Muscle layer of colon (tissue), 2 donors: ENCODE results near the gene CPT1B.
"Not testable (repeated sequence)": the region's sequence is repeated elsewhere in the genome, so short reads cannot be mapped to it uniquely, and the experiment has no call there.

Source experiments
- H3K27ac ChIP-seq: one replicate; pipeline ENCODE4 v1.7.0; 2013; ENCODE audit warnings: low read depth, mild to moderate bottlenecking, low read length, moderate library complexity
- H3K27me3 ChIP-seq, 2 donors: one replicate each; pipeline ENCODE4 v1.7.0; 2013; ENCODE audit warnings: low read length in 2 of 2, mild to moderate bottlenecking in 2 of 2; ENCODE audit not compliant: insufficient read depth in 2 of 2, control insufficient read depth in 1 of 2
- H3K36me3 ChIP-seq: one replicate; pipeline ENCODE4 v1.7.0; 2013; ENCODE audit warnings: mild to moderate bottlenecking, low read length; ENCODE audit not compliant: insufficient read depth
- H3K4me1 ChIP-seq: one replicate; pipeline ENCODE4 v1.7.0; 2013; ENCODE audit warnings: mild to moderate bottlenecking, low read length; ENCODE audit not compliant: insufficient read depth
- H3K4me3 ChIP-seq, 2 donors: one replicate each; pipeline ENCODE4 v1.7.0; 2013; ENCODE audit warnings: low read length in 2 of 2, low read depth in 1 of 2, mild to moderate bottlenecking in 1 of 2, moderate library complexity in 1 of 2
- H3K9ac ChIP-seq: one replicate; pipeline ENCODE4 v1.7.0; 2013; ENCODE audit warnings: low read length
- H3K9me3 ChIP-seq: one replicate; pipeline ENCODE4 v1.7.0; 2013; ENCODE audit warnings: mild to moderate bottlenecking, low read length
- donor health status: abdominal sarcoma.
- donor health status: Adenocarcinoma of cecum.

Gene CPT1B

DNA sequence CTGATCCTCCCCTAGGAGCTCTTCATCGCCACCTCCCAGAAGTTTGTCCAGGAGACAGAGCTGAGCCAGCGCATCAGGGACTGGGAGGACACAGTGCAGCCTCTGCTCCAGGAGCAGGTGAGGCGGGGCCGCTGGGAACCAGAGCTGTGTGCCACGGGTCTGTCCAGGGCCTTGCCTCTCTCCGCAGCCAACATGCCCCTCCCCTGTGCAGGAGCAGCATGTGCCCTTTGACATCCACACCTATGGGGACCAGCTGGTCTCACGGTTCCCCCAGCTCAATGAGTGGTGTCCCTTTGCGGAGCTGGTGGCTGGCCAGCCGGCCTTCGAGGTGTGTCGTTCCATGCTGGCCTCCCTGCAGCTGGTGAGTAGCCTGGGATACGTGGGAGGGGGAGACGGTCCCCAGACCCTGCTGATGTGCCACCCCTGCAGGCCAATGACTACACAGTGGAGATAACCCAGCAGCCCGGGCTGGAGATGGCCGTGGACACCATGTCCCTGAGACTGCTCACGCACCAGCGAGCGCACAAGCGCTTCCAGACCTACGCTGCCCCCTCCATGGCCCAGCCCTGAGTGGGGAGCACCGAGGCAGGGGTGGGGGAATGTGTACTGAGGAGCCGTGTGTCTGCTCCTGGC lies 55.3 kb downstream of the CPT1B start:
- H3K4me3 ChIP-seq = no peak overlapping the region
- no peaks in the 10 kb centered on the region for H3K9me3 ChIP-seq
- H3K4me1 ChIP-seq = peaks cover 12% of the 10 kb centered on the region
- H3K9ac ChIP-seq = no peak overlapping the region
- H3K36me3 ChIP-seq = peaks cover 49% of the 10 kb centered on the region
- H3K27me3 ChIP-seq = no peaks in the 10 kb centered on the region
- no peak overlapping the region for H3K27ac ChIP-seq

DNA sequence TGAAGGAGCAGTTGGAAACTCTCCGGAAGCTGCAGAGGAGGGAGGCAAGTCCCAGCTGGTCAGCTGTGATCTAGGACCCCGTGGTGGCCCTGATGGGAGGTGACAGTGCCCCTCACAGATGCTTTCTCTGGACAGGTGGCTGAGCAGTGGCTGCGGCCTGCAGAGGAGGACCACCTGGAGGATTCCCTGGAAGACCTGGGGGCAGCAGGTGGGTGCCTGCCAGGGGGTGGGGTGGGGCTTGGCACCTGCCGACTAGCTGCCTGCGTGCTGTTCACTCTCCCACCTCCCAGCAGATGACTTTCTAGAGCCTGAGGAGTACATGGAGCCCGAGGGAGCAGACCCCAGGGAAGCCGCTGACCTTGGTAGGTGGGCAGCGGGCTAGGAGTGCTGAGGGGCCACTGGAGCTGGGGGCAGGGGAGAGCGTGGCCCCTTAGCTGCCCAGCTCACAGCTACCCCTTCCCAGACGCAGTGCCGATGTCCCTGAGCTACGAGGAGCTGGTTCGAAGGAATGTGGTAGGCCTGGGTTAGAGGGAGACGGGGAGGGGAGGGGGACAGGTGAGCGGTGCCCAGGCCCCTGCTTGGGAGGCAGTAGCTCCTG lies 55.9 kb downstream of the CPT1B start:
- H3K36me3 ChIP-seq = peaks cover 56% of the 10 kb centered on the region
- no peaks in the 10 kb centered on the region for H3K9me3 ChIP-seq
- no peak overlapping the region for H3K9ac ChIP-seq
- no peaks in the 10 kb centered on the region for H3K27me3 ChIP-seq
- H3K4me1 ChIP-seq = peaks cover 12% of the 10 kb centered on the region
- H3K27ac ChIP-seq = no peak overlapping the region
- H3K4me3 ChIP-seq = no peak overlapping the region

DNA sequence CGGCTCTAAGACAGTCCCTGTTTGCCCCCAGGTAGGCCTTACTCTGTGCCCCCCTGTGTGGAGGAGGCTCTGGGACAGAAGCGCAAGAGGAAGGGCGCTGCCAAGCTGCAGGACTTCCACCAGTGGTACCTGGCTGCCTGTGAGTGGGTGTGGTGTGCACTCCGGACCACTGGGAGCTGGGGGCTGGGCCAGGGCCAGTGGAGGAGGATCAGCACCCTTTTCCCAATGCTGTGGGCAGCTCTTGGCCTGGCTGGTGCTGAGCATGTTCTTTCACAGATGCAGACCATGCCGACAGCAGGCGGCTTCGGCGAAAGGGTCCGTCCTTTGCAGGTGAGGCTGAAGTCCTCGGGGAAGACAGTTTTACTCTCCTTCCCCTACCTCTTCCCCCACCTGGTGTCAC lies 56.5 kb downstream of the CPT1B start:
- no peak overlapping the region for H3K4me3 ChIP-seq
- H3K9ac ChIP-seq = no peak overlapping the region
- peaks cover 12% of the 10 kb centered on the region for H3K4me1 ChIP-seq
- no peak overlapping the region for H3K27ac ChIP-seq
- no peaks in the 10 kb centered on the region for H3K27me3 ChIP-seq
- peaks cover 61% of the 10 kb centered on the region for H3K36me3 ChIP-seq
- no peaks in the 10 kb centered on the region for H3K9me3 ChIP-seq

GRCh38 chr22:50520826-50521453 lies 57.3 kb downstream of the CPT1B start:
- Histone ChIP-seq H3K27ac (no peak overlapping the region), H3K9me3 (no peaks in the 10 kb centered on the region), H3K4me3 (no peak overlapping the region), H3K27me3 (no peaks in the 10 kb centered on the region), H3K4me1 (peaks cover 12% of the 10 kb centered on the region), H3K36me3 (peaks cover 66% of the 10 kb centered on the region), H3K9ac (no peak overlapping the region)

DNA sequence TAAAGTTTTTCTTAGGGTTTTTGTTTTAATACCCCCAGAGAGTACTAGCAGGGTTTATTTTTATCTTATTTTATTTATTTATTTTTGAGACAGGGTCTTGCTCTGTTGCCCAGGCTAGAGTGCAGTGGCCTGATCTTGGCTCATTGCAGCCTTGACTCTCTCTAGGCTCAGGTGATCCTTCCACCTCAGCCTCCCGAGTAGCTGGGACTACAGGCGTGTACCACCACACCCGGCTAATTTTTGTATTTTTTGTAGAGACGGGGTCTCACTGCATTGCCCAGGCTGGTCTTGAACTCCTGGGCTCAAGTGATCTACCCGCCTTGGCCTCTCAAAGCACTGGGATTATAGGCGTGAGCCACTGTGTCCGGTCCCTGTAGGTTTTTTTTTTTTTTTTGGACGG lies 58.0 kb downstream of the CPT1B start:
- not testable (repeated sequence) for H3K27ac ChIP-seq, H3K27me3 ChIP-seq, H3K4me3 ChIP-seq, H3K9me3 ChIP-seq, H3K9ac ChIP-seq
- Histone ChIP-seq H3K36me3 (peaks cover 66% of the 10 kb centered on the region), H3K4me1 (peaks cover 12% of the 10 kb centered on the region)

- no peak overlapping the region for H3K27ac ChIP-seq
- peaks cover 73% of the 10 kb centered on the region for H3K36me3 ChIP-seq
- no peaks in the 10 kb centered on the region for H3K9me3 ChIP-seq
- no peaks in the 10 kb centered on the region for H3K27me3 ChIP-seq
- H3K4me1 ChIP-seq = peaks cover 5% of the 10 kb centered on the region
- no peak overlapping the region for H3K9ac ChIP-seq
- H3K4me3 ChIP-seq = no peak overlapping the region
These were observed 59.1 kb downstream of the CPT1B start for GRCh38 chr22:50519151-50519550.
